C1 segment of cervical spinal cord (tissue), 14 donors: Measurements from ENCODE around the gene TARS3.
"Not testable (repeated sequence)": the region's sequence is repeated elsewhere in the genome, so short reads cannot be mapped to it uniquely, and the experiment has no call there.

Experiments used
- DNase-seq, 14 donors: peaks; one replicate each; lab custom pipeline; 2025; lab: John Stamatoyannopoulos, UW

The TARS3 gene

DNA sequence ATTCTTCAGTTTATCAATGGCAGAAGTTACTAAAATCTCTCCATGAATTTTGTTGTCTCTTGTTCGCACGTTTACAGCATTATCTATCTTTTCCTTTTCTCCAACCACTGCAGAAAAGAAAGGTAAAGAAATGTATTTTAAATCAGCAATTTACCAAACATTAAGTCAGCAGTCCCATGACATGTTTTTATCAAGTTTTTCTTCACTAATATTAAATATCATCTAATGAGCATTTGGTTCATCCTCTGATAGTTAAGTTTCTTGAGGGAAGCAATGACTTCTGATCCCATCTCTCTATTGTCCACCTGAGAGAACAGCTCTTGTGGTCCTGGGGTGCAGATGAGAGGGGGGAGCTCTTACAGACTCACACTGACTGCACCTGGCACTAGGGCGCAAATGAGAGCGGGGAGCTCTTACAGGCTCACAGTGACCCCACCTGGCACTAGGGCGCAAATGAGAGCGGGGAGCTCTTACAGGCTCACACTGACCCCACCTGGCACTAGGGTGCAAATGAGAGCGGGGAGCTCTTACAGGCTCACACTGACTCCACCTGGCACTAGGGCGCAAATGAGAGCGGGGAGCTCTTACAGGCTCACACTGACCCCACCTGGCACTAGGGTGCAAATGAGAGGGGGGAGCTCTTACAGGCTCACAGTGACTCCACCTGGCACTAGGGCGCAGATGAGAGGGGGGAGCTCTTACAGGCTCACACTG, 69.5 kb downstream of the TARS3 start:
- not testable (repeated sequence) for DNase-seq

DNA sequence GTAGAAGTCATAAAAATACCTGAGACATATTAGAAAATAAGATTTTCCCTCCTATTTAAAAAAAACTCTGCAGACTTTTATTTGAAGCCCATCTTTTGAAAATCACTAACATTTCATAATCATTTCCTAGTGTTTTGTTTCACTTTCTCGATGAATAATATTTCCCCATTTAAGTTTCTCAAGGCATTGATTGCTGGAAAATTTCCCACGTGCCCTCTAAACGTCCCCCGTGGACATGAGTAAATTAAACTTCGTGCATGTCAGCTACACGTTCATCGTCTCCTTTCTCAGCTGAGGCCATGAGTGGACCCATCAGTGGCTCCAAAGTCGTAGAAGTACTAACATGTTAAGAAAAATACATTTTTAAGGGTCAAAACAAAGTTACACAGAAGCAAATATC, 70.1 kb downstream of the TARS3 start:
- no peak for DNase-seq

DNA sequence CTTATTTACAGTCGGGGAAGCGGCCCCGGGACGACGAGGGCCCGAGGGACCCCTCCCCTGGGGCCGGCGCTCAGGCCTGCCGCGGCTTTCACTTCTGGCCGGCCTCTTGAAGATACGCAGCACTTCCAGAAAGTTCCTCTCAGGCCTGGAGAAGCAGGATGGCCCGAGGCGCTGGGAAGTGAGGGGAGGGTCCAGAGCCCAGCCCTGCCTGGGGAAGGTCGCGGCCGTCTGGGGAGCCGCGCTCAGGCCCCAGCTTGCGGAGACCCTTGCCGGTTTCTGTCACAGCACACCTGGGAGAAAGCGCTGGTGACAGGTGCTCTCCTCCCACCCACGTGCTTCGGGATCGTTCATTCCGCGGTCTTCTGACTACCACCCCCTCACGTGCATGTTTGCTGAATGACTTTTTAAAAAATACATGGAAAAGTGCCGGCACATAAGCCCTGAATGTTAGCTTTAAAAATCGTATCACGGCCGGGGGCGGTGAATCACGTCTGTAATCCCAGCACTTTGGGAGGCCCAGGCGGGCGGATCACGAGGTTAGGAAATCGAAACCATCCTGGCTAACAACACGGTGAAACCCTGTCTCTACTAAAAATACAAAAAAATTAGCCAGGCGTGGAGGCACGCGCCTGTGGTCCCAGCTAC, 71.4 kb downstream of the TARS3 start:
- DNase-seq, result no peak

DNA sequence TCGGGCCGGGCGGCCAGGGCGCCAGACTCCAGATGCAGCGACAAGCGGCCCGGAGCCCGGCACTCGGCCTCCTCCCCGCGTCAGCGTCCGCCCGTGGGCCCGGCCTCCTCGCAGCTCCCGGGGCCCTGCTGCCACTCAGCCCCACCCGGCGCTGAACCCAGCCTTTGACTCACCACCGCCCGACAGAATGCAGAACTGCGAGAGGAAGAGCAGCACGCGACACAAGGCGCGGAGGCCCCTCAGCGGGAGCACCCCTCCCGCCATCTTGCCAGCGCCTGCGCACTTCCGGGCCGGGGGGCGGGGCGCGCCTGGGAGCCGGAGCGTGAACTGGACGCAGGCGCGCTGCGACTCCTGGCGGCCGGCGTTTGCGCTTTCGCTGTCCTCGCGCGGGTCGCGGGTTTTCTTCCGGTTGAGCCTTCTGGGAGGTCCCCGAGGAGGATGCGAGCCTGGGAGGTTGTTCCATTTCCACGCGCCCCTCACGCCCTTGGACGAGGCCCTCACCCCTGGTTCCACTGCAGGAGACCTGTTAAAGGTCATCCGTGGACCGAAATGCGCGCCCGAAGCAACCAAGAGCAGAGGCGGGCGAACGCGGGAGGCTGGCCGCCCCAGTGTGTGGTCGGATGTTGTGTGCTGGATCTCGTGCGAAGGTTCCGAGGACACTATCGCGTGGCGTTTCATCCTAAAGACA, 72.0 kb downstream of the TARS3 start, which contains the start of gene TM2D3:
TSS of gene TM2D3 (minus strand) at position 284 of the 688 bp plus-strand sequence. CDS start at position 264, 20 bp downstream.
- DNase-seq, result peak; percentile 60 to 96 (median 85)

DNA sequence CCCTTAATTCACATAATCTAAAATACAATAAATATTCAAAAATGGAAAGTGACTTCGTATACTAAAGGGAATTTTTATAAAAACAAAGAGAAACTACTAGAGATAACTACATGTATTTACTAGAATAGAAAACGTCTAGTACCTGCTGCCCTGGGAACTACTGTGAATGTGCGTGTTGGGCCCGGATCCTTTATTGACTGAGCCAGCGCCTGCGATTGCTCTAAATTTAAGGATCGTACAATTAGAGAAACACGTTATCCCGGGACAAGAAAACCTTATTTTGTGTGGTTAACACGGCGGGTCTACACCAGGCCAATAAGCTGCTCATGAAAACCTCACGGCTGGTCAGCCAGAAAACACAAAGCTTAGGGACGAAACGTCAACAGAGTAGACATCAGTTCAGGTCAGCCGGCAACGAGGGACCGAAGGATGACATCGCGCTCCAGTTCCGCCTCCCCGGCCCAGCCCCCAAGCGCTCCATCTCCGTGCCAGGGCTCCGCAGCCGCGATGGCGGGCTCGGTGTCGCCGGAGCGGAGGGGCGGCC, 72.6 kb downstream of the TARS3 start:
- peak in 5 of 14 donors; percentile 61 to 67 (median 64) for DNase-seq

DNA sequence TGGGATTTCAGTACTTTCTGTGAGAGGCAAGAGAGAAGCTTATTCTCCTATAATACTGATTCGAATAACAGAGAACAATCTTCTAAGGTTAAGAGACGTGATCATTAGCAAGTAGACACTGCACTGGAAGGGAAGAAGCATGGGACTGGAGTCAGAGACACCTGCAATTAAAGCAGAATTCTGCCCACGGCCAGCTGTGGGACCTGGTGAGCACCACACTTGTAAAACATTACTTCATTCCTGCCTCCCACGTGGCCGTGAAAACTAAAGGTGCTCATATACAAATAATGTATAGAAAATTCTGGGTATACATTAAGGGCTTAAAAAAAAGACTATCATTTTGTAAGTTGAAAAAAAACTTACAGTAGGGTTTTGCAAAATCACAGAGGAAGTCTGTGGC, 74.1 kb downstream of the TARS3 start:
- no peak for DNase-seq

DNA sequence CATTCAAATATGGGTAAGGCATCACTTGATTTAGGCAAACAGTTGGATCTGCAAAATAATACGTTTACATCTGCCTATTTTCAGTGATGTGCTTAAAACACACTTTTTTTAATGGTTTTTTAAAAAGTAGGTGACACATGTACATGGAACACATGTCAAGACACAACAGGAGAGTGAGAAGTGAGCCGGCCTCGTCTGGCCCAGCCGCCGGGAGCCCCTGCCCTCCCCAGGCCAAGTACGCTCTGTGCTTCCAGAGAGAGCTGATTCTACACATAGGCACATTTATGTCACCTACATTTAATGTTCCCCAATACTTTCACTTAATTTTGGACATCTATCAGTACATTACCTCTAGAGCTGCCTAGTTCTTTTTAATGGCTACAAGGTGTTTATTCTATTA, 75.9 kb downstream of the TARS3 start:
- DNase-seq, result no peak

DNA sequence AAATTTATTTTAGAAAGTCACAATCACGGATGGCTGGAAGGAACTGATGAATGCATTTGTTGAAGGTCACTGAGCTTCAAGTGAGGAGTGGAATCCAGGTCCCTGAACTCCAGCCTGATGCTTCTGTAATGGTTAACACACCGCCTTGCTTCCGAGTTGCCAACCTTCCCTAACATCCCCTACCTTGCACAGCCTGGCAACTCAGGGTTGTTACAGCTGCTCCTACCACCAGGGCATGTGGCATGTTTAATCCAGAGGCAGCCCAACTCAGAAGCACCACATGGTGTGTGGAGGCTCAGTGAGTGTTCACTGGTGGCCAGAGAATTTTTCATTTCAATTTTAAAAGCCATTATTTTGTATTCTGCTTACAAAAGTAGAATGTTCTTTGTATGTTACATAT, 77.0 kb downstream of the TARS3 start:
- DNase-seq, result no peak

DNA sequence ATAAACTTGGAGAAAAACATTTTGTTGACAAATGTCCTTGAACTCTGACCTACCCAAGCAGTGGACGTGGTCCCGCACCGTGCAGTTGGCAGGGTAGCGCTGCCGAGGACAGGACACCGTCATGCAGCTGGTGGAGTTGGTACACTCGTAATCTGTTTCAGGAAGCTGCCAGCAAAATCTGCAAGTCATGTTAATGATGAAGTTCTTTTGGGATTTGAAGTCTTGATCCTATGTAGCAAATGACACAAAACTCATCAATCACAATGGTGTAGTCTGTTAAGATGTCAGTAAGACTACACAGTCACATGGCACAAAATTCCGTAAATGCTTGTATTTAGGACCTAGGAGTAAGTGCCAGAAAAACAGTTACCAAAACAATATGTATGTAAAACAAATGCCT, 77.6 kb downstream of the TARS3 start:
- no peak for DNase-seq

DNA sequence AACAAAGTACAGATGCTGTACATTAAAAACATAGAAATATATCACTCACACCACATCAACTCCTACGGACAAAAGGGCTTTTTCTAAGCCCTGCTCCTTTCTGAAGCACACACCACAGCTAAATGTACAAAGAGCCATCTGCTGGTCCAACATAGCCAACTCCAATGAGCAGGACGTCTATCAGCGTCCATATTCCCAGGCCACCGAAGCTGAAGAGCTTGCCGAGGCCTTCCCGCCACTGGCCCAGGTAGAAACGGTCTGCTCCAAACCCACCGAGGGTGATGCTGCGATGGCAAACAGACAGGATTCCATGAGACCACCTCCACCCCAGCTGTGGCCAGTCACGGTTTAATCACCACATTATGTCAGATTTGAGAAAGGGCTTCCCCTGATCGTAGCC, 81.9 kb downstream of the TARS3 start:
- peak in 6 of 14 donors; percentile 8 to 29 (median 26) for DNase-seq

DNA sequence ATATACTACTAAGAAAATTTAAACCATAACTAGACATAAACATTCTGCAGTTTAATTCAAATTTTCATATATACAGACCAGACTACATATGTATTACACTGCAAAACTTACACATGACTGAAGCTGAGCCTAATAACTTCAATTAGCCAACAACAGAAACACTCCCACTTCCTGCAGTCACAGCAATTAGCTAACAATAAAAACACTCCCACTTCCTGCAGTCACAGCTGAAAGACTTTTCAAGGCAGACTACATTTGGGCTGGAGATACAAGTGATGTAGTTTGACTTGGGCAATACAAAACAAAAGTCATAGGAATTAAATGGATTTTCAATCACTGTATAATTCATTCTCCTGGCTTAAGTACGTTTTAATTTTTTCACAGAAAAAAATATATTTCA, 82.4 kb downstream of the TARS3 start:
- DNase-seq, result no peak

DNA sequence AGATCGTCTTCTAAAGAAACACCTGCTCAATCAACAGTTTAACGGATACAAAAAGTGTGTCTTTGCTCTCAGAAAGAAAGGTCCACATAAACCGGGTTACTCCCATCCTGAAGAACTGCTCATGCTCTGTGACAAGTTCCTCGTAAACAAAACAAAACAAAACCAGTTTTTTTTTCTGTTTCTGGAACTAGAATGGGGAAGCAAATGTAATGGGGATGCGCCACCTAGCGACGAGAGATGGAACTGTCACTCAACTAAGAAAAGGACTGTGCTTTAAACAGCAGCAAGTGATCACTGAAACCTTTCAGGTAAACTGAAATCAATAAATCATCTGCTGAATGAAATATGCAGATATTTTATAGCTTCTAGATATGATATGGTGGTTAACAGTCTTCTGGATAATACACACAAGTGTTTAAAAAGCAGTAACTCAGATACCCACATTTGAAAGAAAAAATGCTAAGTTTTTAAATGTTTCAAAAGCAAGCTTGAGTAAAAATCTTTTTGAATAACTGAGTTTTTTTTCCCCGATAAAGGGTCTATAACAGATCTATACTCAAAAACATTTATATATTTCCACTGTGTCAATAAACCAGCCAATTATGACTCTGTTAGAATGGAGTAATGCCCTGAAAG, 83.0 kb downstream of the TARS3 start:
- peak in 11 of 14 donors; percentile 12 to 79 (median 57) for DNase-seq

DNA sequence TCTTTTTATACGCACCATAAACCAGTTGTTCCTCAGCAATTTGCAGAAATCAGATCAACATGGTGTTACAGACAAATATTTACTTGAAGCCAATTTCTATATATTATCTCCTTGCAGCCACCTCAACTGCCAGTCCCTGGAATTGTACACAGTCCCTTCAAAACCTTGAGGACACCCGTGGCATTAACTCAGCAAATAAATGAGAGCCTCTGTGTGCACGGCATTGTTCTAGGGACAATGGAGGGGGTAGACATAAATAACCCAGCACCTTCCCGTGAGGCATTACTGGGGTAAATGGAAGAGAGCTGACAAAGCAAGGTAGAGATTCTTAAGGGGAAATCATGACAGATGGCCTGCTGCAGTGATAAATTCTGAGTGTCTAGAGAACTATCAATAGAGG, 84.6 kb downstream of the TARS3 start:
- no peak for DNase-seq

DNA sequence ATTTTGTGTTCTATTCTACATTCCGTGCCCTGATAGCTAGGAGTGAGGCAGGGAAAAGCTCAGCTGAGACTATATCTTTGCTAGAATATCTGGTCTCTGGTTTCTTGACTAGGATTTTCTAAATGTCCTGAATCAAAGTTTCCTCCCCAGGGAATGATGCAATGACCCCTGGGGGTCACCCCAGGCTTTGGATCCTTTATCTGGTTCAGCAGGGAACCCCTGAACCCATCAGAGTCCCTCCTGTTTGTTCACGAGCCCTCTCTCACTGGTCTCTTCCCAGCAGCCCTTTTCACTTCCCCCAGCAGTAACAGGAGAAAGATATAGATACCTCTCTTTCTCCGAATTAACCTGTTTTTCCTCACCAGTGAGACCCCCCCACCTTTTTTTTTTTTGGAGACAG, 86.4 kb downstream of the TARS3 start:
- no peak for DNase-seq

DNA sequence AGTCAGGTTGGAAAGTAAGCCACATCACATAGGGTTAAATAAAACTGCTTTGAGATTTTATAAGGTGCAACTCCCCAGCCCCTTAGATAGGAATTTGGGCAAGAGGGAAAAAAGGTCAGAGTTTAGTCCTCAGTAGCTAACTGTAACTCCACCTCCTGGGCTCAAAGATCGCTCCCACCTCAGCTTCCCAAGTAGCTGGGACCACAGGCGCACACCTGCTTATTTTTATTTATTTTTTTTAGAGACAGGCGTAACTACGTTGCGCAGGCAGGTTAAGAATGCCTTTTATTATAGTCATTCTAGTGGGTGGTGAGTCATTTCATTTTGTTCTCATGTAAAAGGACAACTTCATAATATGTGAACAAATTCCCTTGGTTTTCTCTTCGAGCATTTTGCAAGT, 86.8 kb downstream of the TARS3 start:
- DNase-seq, result no peak

DNA sequence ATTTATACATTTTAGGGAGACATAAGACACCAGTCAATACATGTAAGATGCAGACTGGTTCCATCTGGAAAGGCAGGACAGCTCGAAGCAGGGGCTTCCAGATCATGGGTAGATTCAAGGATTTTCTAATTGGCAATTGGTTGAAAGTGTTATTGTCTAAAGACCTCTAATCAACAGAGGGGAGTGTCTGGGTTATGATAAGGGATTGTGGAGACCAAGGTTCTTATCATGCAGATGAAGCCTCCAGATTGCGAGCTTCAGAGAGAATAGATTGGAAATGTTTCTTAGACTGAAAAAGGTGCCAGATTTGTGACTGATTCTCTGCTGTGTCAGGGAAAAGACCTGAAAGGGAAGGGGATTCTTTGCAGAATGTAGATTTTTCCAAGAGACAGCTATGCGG, 87.2 kb downstream of the TARS3 start:
- DNase-seq, result no peak

DNA sequence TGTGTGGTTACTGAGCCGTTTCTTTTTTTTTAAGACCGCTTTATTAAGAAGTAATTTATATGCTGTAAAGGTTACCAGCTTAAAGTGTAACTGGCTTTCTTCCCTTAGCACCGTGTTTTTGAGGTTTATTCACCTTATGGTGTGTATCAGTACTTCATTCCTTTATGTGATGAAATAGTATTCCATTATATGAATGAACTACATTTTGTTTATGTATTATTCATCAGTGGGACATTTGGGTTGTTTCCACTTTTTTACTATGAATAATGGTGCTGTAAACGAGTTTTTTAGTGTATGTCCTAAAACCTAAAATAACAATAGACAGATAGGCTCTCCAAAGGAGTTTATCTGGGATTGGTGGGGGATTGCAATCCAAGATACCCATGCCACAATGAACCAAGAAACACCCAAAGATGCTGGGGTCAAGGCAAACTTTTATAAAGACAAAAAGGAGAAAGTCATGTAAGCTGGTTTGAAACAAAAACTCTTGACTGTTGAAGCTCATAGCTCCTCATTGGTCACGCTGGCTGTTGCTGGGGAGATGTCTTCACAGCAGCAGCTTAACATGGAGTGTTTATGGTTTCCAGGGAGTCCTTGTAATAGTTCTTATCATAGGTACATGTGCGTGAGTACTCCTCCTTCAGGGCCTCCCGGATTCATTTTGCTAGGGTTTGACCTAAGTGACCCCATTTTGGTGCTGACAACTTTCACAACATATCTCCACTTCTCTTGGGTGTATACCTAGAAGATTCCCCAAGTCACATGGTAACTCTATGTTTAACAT, 88.1 kb downstream of the TARS3 start:
- DNase-seq, result no peak

DNA sequence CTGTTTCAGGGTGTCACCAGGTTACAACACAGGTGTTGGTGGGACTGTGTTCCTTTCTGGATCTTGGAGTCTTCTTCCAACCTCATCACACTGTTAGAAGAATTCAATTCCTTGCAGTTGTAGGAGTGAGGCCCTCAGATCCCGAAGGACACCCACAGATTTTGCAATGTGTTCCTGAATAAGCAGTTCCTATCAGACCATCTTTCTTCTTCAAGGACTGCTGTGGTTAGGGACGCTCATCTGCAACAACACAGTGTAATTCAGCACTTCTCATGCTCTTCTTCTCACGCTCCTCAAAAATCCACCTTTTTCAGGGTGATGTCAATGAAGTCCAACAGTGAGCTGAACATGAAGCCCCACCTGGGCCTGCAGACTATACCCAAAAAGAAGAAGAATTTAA, 90.9 kb downstream of the TARS3 start:
- no peak for DNase-seq

DNA sequence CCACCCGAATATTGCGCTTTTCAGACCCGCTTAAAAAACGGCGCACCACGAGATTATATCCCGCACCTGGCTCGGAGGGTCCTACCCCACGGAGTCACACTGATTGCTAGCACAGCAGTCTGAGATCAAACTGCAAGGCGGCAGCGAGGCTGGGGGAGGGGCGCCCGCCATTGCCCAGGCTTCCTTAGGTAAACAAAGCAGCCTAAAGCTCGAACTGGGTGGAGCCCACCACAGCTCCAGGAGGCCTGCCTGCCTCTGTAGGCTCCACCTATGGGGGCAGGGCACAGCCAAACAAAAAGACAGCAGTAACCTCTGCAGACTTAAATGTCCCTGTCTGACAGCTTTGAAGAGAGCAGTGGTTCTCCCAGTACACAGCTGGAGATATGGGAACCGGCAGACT, 97.5 kb downstream of the TARS3 start:
- not testable (repeated sequence) for DNase-seq

DNA sequence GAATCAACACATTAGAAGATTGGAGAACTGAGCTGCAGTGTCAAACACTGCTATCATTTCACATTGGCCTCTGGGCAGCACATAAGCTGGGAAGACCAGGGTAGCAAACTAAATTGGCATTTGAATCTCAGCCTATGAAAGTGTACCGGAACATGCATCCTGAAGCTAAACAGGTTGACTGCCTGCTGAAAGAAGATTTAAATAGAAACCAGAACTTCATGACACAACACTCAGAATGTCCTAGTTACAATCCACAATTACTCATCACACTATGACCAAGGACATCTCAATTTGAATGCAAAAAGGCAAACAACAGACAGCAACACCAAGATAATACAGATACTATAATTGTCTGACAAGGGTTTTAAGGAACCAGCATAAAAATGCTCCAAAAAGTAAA, 98.3 kb downstream of the TARS3 start:
- DNase-seq, result no peak

DNA sequence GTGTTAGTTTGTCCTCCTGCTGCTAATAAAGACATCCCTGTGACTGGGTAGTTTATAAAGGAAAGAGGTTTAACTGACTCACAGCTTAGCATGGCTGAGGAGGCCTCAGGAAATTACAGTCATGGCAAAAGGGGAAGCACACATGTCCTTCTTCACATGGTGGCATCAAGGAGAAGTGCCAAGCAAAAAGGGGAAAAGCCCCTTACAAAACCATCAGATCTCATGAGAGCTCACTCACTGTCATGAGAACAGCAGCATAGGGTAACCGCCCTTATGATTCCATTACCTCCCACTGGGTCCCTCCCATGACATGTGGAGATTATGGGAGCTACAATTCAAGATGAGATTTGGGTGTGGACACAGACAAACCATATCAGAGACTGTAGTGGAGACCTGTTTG, 99.1 kb downstream of the TARS3 start:
- no peak for DNase-seq
